ENCODE measurements around the gene PUS7. TPM values are rescaled to one million over a fixed set of nuclear protein-coding genes. Genes with fewer than 3 reads are reported as not detected.
A peak's percentile ranks its signal among the peaks of the same experiment; 100 is the strongest.

PUS7 gene, protein sequence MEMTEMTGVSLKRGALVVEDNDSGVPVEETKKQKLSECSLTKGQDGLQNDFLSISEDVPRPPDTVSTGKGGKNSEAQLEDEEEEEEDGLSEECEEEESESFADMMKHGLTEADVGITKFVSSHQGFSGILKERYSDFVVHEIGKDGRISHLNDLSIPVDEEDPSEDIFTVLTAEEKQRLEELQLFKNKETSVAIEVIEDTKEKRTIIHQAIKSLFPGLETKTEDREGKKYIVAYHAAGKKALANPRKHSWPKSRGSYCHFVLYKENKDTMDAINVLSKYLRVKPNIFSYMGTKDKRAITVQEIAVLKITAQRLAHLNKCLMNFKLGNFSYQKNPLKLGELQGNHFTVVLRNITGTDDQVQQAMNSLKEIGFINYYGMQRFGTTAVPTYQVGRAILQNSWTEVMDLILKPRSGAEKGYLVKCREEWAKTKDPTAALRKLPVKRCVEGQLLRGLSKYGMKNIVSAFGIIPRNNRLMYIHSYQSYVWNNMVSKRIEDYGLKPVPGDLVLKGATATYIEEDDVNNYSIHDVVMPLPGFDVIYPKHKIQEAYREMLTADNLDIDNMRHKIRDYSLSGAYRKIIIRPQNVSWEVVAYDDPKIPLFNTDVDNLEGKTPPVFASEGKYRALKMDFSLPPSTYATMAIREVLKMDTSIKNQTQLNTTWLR
- 10.6 TPM for total RNA-seq
- polyA plus RNA-seq (ENCODE audit: insufficient read depth, low read depth, low replicate concordance), result 2.6 TPM
- long read RNA-seq, donor 1, partial matches to known transcripts, result 0 of 1 reads
- long read RNA-seq, donor 1, other reads (novel, unspliced or antisense), result 0 of 1 reads
- long read RNA-seq, donor 2, partial matches to known transcripts, result 0 of 2 reads
- long read RNA-seq, donor 2, other reads (novel, unspliced or antisense), result 0 of 2 reads
- long read RNA-seq, donor 3, partial matches to known transcripts, result 5 of 7 reads
- long read RNA-seq, donor 3, other reads (novel, unspliced or antisense), result 0 of 7 reads
- long read RNA-seq, donor 4, partial matches to known transcripts, result 0 of 2 reads
- long read RNA-seq, donor 4, other reads (novel, unspliced or antisense), result 0 of 2 reads
- long read RNA-seq, donor 5, result 0 reads
- long read RNA-seq, donor 6, result 0 reads
- long read RNA-seq, donor 7, transcript PUS7-202 (16 exons, 2,356 nt), result major isoform, 12 of 17 reads
- long read RNA-seq, donor 7, partial matches to known transcripts, result 2 of 17 reads
- long read RNA-seq, donor 7, other reads (novel, unspliced or antisense), result 1 of 17 reads
- long read RNA-seq, donor 8, partial matches to known transcripts, result 0 of 1 reads
- long read RNA-seq, donor 8, other reads (novel, unspliced or antisense), result 0 of 1 reads
- long read RNA-seq, donor 9, result 0 reads
- long read RNA-seq, donor 10, result 0 reads

DNA sequence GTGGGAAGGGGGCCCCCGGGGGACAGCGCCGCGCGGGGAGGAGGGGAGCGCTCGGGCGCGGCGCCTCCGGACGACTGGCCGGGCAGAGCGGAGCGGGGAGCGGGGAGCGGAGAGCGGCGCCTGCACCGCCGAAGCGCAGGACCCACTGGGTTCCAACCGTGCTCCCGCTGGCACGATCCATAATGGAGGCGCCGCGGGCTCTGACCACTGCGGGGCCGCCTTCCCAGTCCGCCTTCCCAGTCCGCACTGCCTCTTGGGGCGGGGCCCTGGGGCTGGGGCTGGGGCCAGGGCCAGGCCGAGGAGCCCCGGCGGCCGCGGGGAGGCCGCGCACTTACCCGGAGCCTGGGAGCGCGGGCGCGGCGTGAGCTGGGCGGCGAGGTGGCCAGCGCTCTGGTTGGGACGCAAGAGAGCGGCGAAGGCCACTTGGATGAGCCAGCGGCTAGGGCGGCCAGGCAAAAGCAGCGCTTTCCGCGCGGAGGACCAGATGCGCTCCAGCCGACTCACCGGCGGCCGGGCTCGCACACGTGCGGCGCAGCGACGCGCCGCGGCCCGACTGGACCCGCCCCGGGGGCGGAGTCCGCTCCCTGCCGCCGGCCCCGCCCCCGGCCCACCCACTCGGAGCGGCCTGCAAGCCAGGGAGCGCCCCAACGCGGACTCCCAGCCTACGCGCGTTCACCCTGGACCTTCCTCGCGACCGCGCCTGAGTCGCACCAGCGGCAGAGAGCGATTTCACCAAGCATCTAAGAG is at the start of gene PUS7:
TSS of gene PUS7 (minus strand) at position 555 of the 747 bp plus-strand sequence. CDS start 13,759 bp downstream, outside the sequence.
- Histone ChIP-seq H3K4me1 (ENCODE audit: control insufficient read depth in 2 of 3, insufficient read depth in 2 of 3, low read depth in 1 of 3, low read length in 3 of 3) (no peaks in the 10 kb centered on the region), H3K27me3 (ENCODE audit: control insufficient read depth, insufficient read depth, low read length) (no peaks in the 10 kb centered on the region), H3K9me3 (ENCODE audit: control insufficient read depth in 2 of 3, insufficient read depth in 1 of 3, low read length in 3 of 3) (no peaks in the 10 kb centered on the region), H3K36me3 (ENCODE audit: control insufficient read depth in 2 of 3, insufficient read depth in 3 of 3, low read length in 3 of 3) (no peaks in the 10 kb centered on the region), H3K9ac (ENCODE audit: low read length in 3 of 3) (peak within 1 kb of the TSS; percentile 58 to 80 (median 59)), H3K4me3 (ENCODE audit: low read length in 3 of 3) (peak within 1 kb of the TSS; percentile 67 to 73 (median 69)), H3K27ac (ENCODE audit: low read depth in 2 of 2, low read length in 2 of 2) (peak within 1 kb of the TSS; percentile 74 to 76)
- intact Hi-C loops (cut with DNase I), result no loop called here
- TF ChIP-seq, protein P1, sequence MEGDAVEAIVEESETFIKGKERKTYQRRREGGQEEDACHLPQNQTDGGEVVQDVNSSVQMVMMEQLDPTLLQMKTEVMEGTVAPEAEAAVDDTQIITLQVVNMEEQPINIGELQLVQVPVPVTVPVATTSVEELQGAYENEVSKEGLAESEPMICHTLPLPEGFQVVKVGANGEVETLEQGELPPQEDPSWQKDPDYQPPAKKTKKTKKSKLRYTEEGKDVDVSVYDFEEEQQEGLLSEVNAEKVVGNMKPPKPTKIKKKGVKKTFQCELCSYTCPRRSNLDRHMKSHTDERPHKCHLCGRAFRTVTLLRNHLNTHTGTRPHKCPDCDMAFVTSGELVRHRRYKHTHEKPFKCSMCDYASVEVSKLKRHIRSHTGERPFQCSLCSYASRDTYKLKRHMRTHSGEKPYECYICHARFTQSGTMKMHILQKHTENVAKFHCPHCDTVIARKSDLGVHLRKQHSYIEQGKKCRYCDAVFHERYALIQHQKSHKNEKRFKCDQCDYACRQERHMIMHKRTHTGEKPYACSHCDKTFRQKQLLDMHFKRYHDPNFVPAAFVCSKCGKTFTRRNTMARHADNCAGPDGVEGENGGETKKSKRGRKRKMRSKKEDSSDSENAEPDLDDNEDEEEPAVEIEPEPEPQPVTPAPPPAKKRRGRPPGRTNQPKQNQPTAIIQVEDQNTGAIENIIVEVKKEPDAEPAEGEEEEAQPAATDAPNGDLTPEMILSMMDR (IDR thresholded peaks at IDR 0.05; ENCODE audit: borderline replicate concordance, extremely low read depth, insufficient read depth), result no peak
- peak; percentile 91 to 97 (median 95) for DNase-seq
- no peak for FAIRE-seq

DNA sequence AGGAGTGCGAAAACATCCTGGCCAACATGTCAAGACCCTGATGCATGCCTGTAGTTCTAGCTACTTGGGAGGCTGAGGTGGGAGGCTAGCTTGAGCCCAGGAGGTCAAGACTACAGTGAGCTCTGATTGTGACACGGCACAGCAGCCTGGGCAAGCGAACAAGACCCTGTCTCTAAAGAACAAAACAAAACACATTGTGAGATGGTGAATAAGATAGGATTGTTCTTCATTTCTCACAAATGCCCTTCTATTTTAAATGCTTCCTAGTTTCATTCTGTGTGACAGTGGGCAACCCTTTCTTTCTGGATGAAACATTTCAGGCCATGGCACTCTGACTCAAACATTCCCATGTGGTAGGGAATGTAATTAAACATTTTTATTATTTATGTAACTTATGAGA is 45.8 kb upstream of the PUS7 start:
- Histone ChIP-seq H3K36me3 (ENCODE audit: control insufficient read depth in 2 of 3, insufficient read depth in 3 of 3, low read length in 3 of 3) (peaks cover 4 to 27% (median 4%) of the 10 kb centered on the region in 3 donors), H3K9ac (ENCODE audit: low read length in 3 of 3) (no peak overlapping the region), H3K4me3 (ENCODE audit: low read length in 3 of 3) (no peak overlapping the region), H3K27ac (ENCODE audit: low read depth in 2 of 2, low read length in 2 of 2) (no peak overlapping the region), H3K4me1 (ENCODE audit: control insufficient read depth in 2 of 3, insufficient read depth in 2 of 3, low read depth in 1 of 3, low read length in 3 of 3) (no peaks in the 10 kb centered on the region), H3K27me3 (ENCODE audit: control insufficient read depth, insufficient read depth, low read length) (no peaks in the 10 kb centered on the region), H3K9me3 (ENCODE audit: control insufficient read depth in 2 of 3, insufficient read depth in 1 of 3, low read length in 3 of 3) (no peaks in the 10 kb centered on the region)
- TF ChIP-seq, protein P1 (IDR thresholded peaks at IDR 0.05; ENCODE audit: borderline replicate concordance, extremely low read depth, insufficient read depth), result no peak
- FAIRE-seq (no peak), DNase-seq (no peak)
- intact Hi-C loops (cut with DNase I), result no loop called here

DNA sequence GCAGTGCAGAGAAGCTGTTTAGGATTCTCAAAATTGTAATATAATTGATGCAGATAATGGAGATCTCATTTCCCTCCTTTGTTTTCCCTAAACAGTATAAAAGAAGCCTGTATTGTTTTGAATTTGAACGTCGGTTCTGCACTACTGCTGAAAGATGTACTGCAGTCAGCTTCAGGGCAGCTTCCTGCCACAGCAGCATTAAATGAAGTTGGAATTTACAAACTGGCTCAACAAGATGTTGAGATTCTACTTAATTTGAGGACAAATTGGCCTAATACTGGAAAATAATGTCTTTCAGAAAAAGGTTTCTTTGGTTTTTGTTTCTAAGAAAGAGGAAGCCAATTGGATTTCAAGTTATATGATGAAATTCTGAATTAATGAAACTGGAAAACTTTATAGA is 45.0 kb upstream of the PUS7 start:
- no peaks in the 10 kb centered on the region for H3K4me1 ChIP-seq (ENCODE audit: control insufficient read depth in 2 of 3, insufficient read depth in 2 of 3, low read depth in 1 of 3, low read length in 3 of 3)
- intact Hi-C loops (cut with DNase I), result no loop called here
- H3K36me3 ChIP-seq (ENCODE audit: control insufficient read depth in 2 of 3, insufficient read depth in 3 of 3, low read length in 3 of 3), result peaks cover 4 to 27% (median 4%) of the 10 kb centered on the region in 3 donors
- no peak for FAIRE-seq
- no peaks in the 10 kb centered on the region for H3K27me3 ChIP-seq (ENCODE audit: control insufficient read depth, insufficient read depth, low read length)
- TF ChIP-seq, protein P1 (IDR thresholded peaks at IDR 0.05; ENCODE audit: borderline replicate concordance, extremely low read depth, insufficient read depth), result no peak
- no peak overlapping the region for H3K9ac ChIP-seq (ENCODE audit: low read length in 3 of 3)
- no peak overlapping the region for H3K27ac ChIP-seq (ENCODE audit: low read depth in 2 of 2, low read length in 2 of 2)
- no peak overlapping the region for H3K4me3 ChIP-seq (ENCODE audit: low read length in 3 of 3)
- H3K9me3 ChIP-seq (ENCODE audit: control insufficient read depth in 2 of 3, insufficient read depth in 1 of 3, low read length in 3 of 3), result no peaks in the 10 kb centered on the region
- DNase-seq, result no peak

All from kidney (tissue), 22 donors.